RWPE1 (cell line): ENCODE data around the gene MAPK4.

Source experiments
- CTCF ChIA-PET: fragments of 350-600 bp; sonication (Branson Sonifier 250); formaldehyde crosslinking; extraction: SDS; loops from one replicate; lab custom pipeline; 2021; lab: Yijun Ruan, JAX
- POLR2A ChIA-PET: fragments of 400-600 bp; formaldehyde crosslinking; extraction: SDS; loops from one replicate; lab custom pipeline; 2020; ENCODE audit warnings: antibody characterized with exemption; ENCODE audit not compliant: low non-redundant PET; lab: Yijun Ruan, JAX
- DNase-seq: peaks from one replicate; pipeline ENCODE4 v3.0.0; 2012; ENCODE audit warnings: low spot score
- H3K27ac ChIP-seq: fragments of 450-650 bp; 2 replicates; pipeline ENCODE4 v1.5.1; 2017
- TF ChIP-seq, protein P1 (sequence below): fragments of 450-650 bp; conservative IDR thresholded peaks from 2 replicates; pipeline ENCODE4 v1.5.1; 2017; ENCODE audit warnings: low read depth, mild to moderate bottlenecking

The MAPK4 gene

DNA sequence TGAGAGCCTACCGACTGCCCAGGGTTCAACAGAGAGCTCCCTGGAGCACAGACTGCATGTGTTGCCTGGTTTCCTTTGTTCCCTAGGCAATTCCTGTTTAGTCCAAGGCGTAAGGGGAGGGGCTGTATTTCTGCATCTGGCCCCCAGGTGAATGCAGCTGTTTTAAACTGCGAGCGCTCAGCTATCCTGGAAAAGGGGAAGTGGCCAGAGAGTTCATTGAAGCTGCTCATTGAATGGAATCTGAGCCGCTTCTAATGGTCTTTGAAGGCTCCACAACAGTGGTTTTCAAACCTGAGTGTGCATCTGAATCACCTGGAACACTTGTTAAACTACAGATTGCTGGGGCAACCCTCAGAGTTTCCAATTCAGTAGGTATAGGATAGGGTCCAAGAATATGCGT is 18.1 kb downstream of the MAPK4 start:
- ChIA-PET CTCF (interaction anchor here (0.6 kb wide), 1 partner anchor 474 kb away, joined by 6 read pairs; no protein-coding TSS in a partner anchor), POLR2A (no interaction called here)
- no peak for DNase-seq
- no peak overlapping the region for H3K27ac ChIP-seq
- TF ChIP-seq, protein P1, sequence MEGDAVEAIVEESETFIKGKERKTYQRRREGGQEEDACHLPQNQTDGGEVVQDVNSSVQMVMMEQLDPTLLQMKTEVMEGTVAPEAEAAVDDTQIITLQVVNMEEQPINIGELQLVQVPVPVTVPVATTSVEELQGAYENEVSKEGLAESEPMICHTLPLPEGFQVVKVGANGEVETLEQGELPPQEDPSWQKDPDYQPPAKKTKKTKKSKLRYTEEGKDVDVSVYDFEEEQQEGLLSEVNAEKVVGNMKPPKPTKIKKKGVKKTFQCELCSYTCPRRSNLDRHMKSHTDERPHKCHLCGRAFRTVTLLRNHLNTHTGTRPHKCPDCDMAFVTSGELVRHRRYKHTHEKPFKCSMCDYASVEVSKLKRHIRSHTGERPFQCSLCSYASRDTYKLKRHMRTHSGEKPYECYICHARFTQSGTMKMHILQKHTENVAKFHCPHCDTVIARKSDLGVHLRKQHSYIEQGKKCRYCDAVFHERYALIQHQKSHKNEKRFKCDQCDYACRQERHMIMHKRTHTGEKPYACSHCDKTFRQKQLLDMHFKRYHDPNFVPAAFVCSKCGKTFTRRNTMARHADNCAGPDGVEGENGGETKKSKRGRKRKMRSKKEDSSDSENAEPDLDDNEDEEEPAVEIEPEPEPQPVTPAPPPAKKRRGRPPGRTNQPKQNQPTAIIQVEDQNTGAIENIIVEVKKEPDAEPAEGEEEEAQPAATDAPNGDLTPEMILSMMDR: no peak

DNA sequence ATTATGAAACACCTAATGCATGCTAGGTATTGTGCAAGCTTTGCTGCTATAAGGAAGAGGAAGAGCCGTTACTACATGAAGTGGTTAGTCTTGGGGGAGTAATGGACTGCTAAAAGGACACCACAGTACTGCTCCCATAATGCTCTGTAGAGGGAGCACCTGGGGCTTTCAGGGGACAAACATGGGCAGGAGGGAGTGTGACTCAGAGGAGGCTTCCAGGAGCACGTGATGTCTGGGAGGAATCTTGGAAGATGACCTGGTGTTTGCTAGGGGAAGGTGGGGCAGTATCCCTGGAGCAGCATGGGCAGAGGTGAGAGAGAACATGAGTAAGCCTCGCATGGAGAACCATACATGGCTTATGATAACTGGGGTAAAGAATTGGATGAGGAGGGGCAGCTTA is 18.8 kb downstream of the MAPK4 start:
- TF ChIP-seq, protein P1: no peak
- POLR2A ChIA-PET: no interaction called here
- CTCF ChIA-PET: interaction anchor here (0.6 to 1.1 kb wide), 2 partner anchors 15 to 473 kb away, joined by 3 to 6 read pairs; no protein-coding TSS in a partner anchor
- H3K27ac ChIP-seq: no peak overlapping the region
- DNase-seq: peak; percentile 78

GRCh38 chr18:50579061-50579774 is 19.3 kb downstream of the MAPK4 start:
- TF ChIP-seq, protein P1: no peak
- H3K27ac ChIP-seq: no peak overlapping the region
- POLR2A ChIA-PET: no interaction called here
- CTCF ChIA-PET: interaction anchor here (1.1 kb wide), 1 partner anchor 15 kb away, joined by 3 read pairs; no protein-coding TSS in a partner anchor
- no peak for DNase-seq

GRCh38 chr18:50581517-50581916 is 21.6 kb downstream of the MAPK4 start:
- DNase-seq: no peak
- TF ChIP-seq, protein P1: no peak
- no peak overlapping the region for H3K27ac ChIP-seq
- CTCF ChIA-PET: no interaction called here
- POLR2A ChIA-PET: no interaction called here

GRCh38 chr18:50582500-50582899 is 22.6 kb downstream of the MAPK4 start:
- POLR2A ChIA-PET: no interaction called here
- no peak overlapping the region for H3K27ac ChIP-seq
- TF ChIP-seq, protein P1: no peak
- no peak for DNase-seq
- CTCF ChIA-PET: interaction anchor here (0.8 kb wide), 1 partner anchor 9 kb away, joined by 3 read pairs; no protein-coding TSS in a partner anchor

DNA sequence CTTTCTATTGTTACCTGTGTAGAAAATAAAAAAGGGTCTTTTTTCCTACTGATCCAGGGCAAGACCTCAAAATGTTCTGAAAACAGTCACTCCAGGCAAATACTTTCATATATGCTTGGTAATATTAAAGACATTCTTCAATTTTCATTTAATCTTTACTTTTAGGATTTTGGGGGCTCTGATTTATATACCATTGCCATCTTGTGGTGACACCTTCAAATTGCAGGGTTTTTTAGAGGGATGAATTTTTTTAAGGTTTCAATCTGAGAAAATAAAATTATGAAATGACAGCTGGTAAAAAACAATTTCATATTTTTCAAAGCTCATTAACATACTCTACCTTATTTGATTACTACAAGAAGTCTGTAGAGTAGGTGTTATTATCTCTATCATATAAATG is 26.8 kb downstream of the MAPK4 start:
- ChIA-PET CTCF (interaction anchor here (0.6 kb wide), 2 partner anchors 11 to 48 kb away, joined by 3 to 4 read pairs; no protein-coding TSS in a partner anchor), POLR2A (no interaction called here)
- TF ChIP-seq, protein P1: 0 out of 2 replicates have a peak, but pooled peaks have one; percentile 10
- no peak overlapping the region for H3K27ac ChIP-seq
- DNase-seq: no peak
